KBM-7 (cell line): Measurements from ENCODE around the gene CA6.
"Not testable (repeated sequence)": the region's sequence is repeated elsewhere in the genome, so short reads cannot be mapped to it uniquely, and the experiment has no call there.

Experiments
- DNase-seq: peaks from one replicate; pipeline ENCODE4 v3.0.0-alpha.2; 2015
- in situ Hi-C: fragments of 300-500 bp; cut with MboI; formaldehyde crosslinking; loops from 2 replicates; pipeline ENCODE4 v1.14.3; 2020; ENCODE audit warnings: low sequenced_read_pairs, low pct_unique_long_range_greater_than_20kb, mixed read lengths

Gene CA6

DNA sequence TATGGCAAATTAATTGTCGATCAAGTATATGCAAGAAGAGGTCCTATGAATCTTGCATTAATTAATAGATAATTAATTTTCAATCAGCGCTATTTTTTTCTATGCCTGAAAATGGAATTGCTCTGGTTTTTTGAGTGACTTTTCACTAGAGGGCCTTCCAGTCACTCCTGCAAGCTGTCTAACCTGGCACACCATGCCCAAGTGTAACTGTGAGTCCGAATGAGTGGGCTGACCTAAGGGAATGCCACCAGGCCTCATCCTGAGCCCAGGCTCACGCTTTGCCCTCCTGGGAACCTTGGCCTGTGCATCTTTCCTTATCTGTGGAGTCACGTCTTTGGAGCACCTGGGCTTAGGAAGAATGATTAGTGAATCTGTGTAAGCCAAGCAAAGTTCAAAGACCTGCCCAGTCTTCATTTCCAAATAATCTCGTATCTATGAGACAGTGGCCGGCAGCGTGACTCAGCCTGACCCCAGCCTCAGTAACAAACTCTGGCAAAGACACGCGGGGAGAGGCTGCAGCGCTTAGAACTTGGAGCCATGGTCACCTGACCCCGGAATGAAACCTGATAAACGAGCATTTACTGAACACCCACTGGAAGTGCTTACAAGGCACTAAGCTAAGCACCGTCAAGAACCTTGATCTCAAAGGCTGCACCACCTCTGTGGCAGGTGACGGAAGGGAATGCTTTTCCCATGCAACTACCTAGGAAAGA lies 76.5 kb downstream of the CA6 start:
- in situ Hi-C loops, DNase-seq: not testable (repeated sequence)

- DNase-seq = no peak
- in situ Hi-C loops = no loop called here
Observed at GRCh38 chr1:9022773-9023172, 77.1 kb downstream of the CA6 start.
